ENCODE measurements around the gene SCARF2.

Gene SCARF2

GRCh38 chr22:20386336-20386735 lies 51.3 kb downstream of the SCARF2 start:
- no peaks in the 10 kb centered on the region for H3K36me3 ChIP-seq (ENCODE audit: control insufficient read depth in 2 of 2, insufficient read depth in 1 of 2, low read length in 2 of 2)
- no peak overlapping the region for H3K4me3 ChIP-seq (ENCODE audit: low read depth, low read length)
- no peak for TF ChIP-seq ZBTB20 (tag by site-specific recombination; IDR thresholded peaks at IDR 0.05)
- no peak for TF ChIP-seq ZNF311 (tag by site-specific recombination; IDR thresholded peaks at IDR 0.05; ENCODE audit: borderline replicate concordance)
- no peak for TF ChIP-seq ZNF768 (tag by site-specific recombination; IDR thresholded peaks at IDR 0.05)
- no peak for TF ChIP-seq CTCF (tag by site-specific recombination; IDR thresholded peaks at IDR 0.05)
- TF ChIP-seq ZNF670 (tag by site-specific recombination; IDR thresholded peaks at IDR 0.05; ENCODE audit: low read depth): no peak
- no peak for TF ChIP-seq ZNF223 (tag by site-specific recombination; IDR thresholded peaks at IDR 0.05)
- TF ChIP-seq TSHZ1 (tag by site-specific recombination; IDR thresholded peaks at IDR 0.05; ENCODE audit: borderline replicate concordance): no peak
- TF ChIP-seq ZNF830 (tag by site-specific recombination; IDR thresholded peaks at IDR 0.05; ENCODE audit: low read depth): no peak
- TF ChIP-seq ZNF449 (tag by site-specific recombination; IDR thresholded peaks at IDR 0.05): no peak
- no peak for TF ChIP-seq ZNF518A (tag by site-specific recombination; conservative IDR thresholded peaks at IDR 0.05; ENCODE audit: low read depth)
- TF ChIP-seq ZNF426 (tag by site-specific recombination; IDR thresholded peaks at IDR 0.05): no peak
- no peak for TF ChIP-seq ZNF596 (tag by site-specific recombination; IDR thresholded peaks at IDR 0.05)
- TF ChIP-seq ZNF214 (tag by site-specific recombination; IDR thresholded peaks at IDR 0.05; ENCODE audit: borderline replicate concordance): no peak
- ChIA-PET POLR2A (no interaction called here), CTCF (no interaction called here)
- H3K4me1 ChIP-seq (ENCODE audit: control insufficient read depth, insufficient read depth, low read length): no peaks in the 10 kb centered on the region
- no peak overlapping the region for H3K27ac ChIP-seq (ENCODE audit: extremely low read depth, low read depth, low read length)
- no peaks in the 10 kb centered on the region for H3K9me3 ChIP-seq (ENCODE audit: control insufficient read depth, insufficient read depth, low read depth, low read length)

Measured in HEK293 (cell line).